Tibial nerve (tissue), 4 donors: ENCODE data around the gene HMCN2.

Experiments used
- CTCF ChIP-seq, 5 experiments: fragments of 200-600 bp in 3 of 5; fragments of 450-650 bp in 2 of 5; sonication (generic) in 3 of 5; IDR thresholded peaks; one replicate each; pipeline ENCODE4 v1.5.1; 2016 to 2019; ENCODE audit warnings: antibody characterized with exemption in 5 of 5, mild to moderate bottlenecking in 3 of 5, moderate library complexity in 2 of 5
- EP300 ChIP-seq, 2 donors: sonication (generic); formaldehyde crosslinking; IDR thresholded peaks; one replicate each; pipeline ENCODE4 v1.6.1; 2017; ENCODE audit warnings: antibody characterized with exemption in 2 of 2, mild to moderate bottlenecking in 1 of 2
- POLR2A ChIP-seq, 2 donors: fragments of 450-650 bp; IDR thresholded peaks; one replicate each; pipeline ENCODE4 v1.6.1; 2017; ENCODE audit warnings: antibody characterized with exemption in 2 of 2, mild to moderate bottlenecking in 2 of 2, moderate library complexity in 2 of 2

GRCh38 chr9:130477564-130477963 lies 212.0 kb downstream of the HMCN2 start:
- TF ChIP-seq CTCF (IDR thresholded peaks at IDR 0.05) (no peak), POLR2A (IDR thresholded peaks at IDR 0.05) (no peak), EP300 (IDR thresholded peaks at IDR 0.05) (no peak)
